Transverse colon (tissue), 4 donors: ENCODE measurements around the gene MED12L.

Experiments used
- POLR2A ChIP-seq: fragments of 450-650 bp; IDR thresholded peaks from one replicate; pipeline ENCODE4 v1.6.1; 2016; ENCODE audit warnings: antibody characterized with exemption, mild to moderate bottlenecking, moderate library complexity
- POLR2AphosphoS5 ChIP-seq, 3 donors: sonication (generic); formaldehyde crosslinking; IDR thresholded peaks; one replicate each; pipeline ENCODE4 v1.6.1; 2016; ENCODE audit warnings: antibody characterized with exemption in 3 of 3
- TF ChIP-seq, protein P1 (sequence below), 5 experiments: fragments of 200-600 bp in 3 of 5; fragments of 450-650 bp in 2 of 5; sonication (generic) in 3 of 5; IDR thresholded peaks; 1 replicate in 2 of 5; 2 replicates in 3 of 5; pipeline ENCODE4 v1.5.1; 2016 to 2017; ENCODE audit warnings: antibody characterized with exemption in 5 of 5, inconsistent platforms in 3 of 5, mild to moderate bottlenecking in 2 of 5, moderate library complexity in 1 of 5

- TF ChIP-seq, protein P1, sequence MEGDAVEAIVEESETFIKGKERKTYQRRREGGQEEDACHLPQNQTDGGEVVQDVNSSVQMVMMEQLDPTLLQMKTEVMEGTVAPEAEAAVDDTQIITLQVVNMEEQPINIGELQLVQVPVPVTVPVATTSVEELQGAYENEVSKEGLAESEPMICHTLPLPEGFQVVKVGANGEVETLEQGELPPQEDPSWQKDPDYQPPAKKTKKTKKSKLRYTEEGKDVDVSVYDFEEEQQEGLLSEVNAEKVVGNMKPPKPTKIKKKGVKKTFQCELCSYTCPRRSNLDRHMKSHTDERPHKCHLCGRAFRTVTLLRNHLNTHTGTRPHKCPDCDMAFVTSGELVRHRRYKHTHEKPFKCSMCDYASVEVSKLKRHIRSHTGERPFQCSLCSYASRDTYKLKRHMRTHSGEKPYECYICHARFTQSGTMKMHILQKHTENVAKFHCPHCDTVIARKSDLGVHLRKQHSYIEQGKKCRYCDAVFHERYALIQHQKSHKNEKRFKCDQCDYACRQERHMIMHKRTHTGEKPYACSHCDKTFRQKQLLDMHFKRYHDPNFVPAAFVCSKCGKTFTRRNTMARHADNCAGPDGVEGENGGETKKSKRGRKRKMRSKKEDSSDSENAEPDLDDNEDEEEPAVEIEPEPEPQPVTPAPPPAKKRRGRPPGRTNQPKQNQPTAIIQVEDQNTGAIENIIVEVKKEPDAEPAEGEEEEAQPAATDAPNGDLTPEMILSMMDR (IDR thresholded peaks at IDR 0.05), result no peak
- TF ChIP-seq POLR2AphosphoS5 (IDR thresholded peaks at IDR 0.05) (no peak), POLR2A (no peak)
These were observed 113.4 kb downstream of the MED12L start for GRCh38 chr3:151198849-151199248.
